GM08714 (cell line): Measurements from ENCODE around the gene DYNC1I1.

Experiments
- H3K4me3 ChIP-seq: fragments of 200-500 bp; sonication (Bioruptor generic); 2 replicates; pipeline ENCODE4 v1.5.1; 2014; ENCODE audit warnings: mild to moderate bottlenecking, low read length, inconsistent platforms
- ZNF274 ChIP-seq: IDR thresholded peaks from 2 replicates; pipeline ENCODE4 v1.6.1; 2012; ENCODE audit warnings: mild to moderate bottlenecking, low read depth, low read length

DYNC1I1 gene

DNA sequence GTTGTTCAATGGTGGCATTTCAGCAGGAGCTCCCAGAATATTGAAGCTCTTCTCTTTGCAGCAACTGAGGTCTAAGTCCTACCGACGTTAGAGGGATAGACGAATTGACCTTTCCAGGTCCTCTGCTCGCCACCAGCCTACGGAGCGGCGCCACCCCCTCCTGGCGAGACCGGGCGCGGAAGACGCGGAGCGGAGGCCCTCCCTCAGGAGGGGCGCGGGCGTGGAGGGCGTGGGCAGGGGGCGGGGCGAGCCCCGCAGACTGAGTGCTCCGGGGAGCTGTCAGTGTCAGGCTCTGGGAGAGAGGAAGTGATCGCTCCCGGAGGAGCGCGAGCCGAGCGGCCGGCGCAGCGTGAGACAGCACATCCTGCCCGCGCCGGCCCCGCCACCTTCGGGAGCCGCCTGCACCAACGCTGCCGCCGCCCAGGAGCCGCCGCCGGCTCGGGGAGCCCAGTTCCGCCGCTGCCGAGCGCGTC, at the start of gene DYNC1I1:
TSS of gene DYNC1I1 (plus strand) at position 257 of the 473 bp plus-strand sequence. CDS start 32,176 bp downstream, outside the sequence.
- TF ChIP-seq ZNF274 = no peak

DNA sequence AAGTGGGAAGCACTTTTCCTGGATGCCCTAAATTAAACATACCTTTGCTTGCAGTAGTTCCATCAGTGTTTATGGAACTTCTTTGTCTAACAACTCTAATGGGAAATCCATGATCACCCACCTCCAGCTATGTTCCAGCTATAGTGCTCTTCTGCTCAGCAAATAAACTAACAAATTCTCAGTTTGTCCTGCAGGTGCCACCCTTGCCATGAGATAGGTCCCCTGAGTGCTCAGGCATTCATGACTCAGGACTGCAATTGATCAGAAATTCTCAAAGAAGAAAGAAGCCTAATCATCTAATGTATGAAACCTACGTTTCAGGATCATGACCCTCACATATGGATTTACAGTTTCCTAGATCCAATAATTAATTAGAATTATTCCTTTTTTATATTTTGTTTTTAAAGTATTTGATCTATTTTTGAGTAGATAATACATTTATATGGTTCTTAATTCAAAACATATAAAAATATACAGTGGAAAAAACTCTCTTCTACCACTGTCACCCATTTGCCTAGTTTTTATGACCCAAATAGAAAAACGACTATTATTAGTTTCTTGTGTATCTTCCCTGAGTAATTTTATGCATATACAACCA, 48.7 kb upstream of the DYNC1I1 start:
- no peak overlapping the region for H3K4me3 ChIP-seq
- no peak for TF ChIP-seq ZNF274

More for the DNA sequence above, at the start of gene DYNC1I1:
- peak within 1 kb of the TSS; percentile 15; the same call in 1 of the 2 replicates for H3K4me3 ChIP-seq

DNA sequence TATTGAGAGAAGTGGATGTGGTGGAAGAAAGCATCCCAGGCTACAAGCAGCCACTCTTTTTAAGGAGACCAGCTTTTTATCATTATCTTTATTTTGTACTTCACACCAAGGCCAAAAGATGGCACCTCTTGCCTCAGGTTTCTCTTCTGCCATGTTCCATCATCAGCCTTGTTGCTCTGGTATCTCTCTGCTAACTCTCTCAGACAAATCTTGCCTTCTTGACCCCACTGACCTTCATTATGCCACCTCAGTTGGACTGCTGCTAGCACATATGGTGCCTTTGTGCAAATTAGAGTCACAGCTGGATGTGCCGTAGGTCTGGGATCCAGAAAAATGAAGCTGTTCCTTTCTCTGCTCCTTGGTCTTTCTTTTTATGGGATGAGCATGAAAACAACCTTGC, 47.1 kb upstream of the DYNC1I1 start:
- no peak for TF ChIP-seq ZNF274
- H3K4me3 ChIP-seq = no peak overlapping the region

DNA sequence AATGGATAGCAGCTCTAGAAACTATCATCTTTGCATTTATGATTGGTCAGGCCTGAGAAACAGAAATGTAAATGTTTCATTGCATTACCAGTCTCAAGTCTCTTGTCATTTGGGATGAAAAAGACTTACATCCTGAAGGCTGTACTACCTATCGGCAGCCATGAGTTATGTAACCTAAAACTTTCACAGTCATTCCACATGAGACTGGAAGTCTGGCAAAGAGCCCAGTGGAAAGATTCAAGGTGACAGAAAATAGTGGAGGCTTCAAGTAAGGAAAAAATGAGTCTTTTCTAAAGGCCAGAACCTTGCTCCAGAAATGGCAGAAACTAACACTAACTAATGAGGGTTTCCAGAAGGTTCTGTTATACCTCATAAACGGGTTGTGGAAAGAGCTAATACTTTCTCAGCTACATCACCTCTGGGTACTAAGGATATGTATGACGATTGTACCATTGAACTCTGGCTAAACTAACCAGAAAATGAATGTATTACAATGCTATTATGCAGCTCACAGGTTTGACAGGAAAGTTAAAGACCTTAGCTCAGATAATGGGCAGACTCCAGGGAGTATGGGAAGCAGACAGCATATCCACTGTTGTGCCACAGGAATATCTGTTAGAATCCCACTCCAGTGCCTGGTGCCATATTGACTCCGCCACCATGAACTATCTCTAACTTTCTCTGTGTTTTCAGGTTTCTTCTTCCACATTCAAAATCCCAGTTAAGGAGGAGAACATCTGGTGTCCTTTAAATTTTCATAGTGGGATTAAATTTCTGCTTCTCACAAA, 41.7 kb upstream of the DYNC1I1 start:
- TF ChIP-seq ZNF274 = no peak
- H3K4me3 ChIP-seq = no peak overlapping the region

DNA sequence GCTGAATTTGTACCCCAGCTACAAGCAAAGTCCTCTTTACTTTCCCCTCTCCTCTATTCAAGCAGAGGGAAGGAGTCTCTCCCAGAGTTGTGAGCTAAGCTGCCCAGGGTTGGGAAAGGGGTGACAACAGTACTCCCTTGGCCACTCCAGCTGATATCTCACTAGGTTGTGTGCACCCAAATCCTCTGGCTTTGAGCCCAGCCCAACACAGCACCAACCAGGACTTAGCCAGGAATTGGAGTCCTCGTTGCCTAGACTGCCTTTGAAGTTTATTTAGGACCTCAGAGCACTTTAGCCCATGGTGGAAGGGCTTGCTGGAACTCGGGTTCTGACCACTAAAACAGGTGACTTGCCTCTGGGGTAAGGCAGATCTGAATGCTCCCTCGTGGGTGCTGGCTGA, 35.7 kb upstream of the DYNC1I1 start:
- TF ChIP-seq ZNF274 = no peak
- H3K4me3 ChIP-seq = no peak overlapping the region

DNA sequence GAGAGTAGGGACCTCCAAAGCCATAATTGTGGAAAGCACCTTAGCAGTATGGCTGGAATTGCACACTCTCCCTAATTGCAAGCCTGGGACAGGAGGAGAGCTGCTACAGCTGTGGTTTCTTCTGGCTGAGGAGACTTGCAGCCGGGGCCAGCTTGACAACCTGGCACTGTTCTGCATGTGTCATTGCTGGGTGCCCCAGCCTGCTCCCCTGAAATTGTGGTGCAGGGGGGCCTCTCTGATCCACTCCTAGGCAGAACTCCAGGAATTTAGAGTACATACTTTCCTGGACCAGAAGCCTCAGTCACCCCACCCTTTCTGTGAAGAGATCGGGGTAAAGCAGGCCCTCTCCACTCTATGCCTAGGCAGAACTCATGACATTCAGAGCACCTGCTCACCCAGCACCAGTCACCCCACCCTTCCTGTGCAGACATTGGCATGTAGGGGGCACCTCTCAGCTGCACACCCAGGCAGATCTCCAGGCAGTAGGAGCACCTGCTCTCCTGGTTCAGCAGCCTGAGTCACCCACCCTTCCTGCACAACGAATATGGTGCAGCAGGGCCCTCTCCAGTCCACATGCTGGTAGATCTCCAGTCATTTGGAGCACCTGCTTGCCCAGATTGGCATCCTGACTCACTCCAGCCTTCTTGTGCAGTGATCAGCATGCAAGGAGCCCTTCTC, 34.4 kb upstream of the DYNC1I1 start:
- no peak for TF ChIP-seq ZNF274
- no peak overlapping the region for H3K4me3 ChIP-seq

DNA sequence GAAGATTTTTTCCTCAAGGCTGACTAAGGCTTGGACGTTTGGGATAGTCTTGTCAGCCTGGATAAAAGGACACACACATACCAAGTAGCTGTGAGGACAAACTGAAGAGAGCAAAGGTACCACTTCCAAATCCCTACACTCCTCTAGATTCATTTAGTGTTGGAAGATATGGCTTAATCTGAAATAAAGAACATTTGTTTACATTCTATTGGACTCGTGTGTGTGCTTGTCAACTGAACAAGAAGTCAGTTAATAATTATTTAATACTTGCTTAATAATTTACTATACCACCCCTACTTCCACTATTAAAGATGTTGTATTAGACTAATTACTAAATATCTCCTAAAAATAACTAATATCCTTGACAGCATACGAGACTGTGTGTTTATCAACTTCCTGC, 23.3 kb upstream of the DYNC1I1 start:
- no peak overlapping the region for H3K4me3 ChIP-seq
- TF ChIP-seq ZNF274 = no peak

DNA sequence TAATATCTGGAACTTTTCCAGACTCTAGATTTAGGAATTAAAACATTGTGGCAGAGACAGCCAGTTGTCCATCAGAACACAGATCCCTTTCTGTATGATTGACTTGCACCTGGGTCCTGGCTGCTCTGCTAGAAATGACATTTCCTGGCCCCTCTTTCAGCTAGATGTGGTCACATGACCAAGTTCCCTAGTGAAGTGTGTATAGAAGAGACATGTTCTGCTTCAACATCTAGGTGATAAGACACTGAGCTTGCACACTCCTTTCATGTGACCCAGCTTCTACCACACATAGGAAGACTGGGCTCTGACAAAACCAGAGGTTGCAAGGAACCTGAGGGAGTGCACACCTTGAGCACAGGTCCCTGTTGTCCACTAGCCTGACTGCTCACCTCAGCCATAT, 22.8 kb upstream of the DYNC1I1 start:
- TF ChIP-seq ZNF274 = no peak
- no peak overlapping the region for H3K4me3 ChIP-seq

DNA sequence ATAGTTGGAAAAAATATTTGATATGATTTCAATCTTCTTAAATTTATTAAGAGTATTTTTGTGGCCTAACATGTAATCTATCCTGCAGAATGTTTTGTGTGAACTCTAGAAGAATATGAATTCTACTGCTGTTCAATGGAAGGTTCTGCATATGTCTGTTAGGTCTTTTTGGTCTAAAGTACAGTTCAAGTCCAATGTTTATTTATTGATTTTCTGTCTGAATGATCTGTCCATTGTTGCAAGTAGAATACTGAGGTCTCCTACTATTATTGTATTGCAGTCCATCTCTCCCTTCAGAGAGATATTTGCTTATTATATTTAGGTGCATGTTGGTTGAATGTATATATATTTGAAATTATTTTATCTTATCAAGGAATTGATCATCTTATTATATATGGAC, 18.9 kb upstream of the DYNC1I1 start:
- H3K4me3 ChIP-seq = no peak overlapping the region
- no peak for TF ChIP-seq ZNF274

DNA sequence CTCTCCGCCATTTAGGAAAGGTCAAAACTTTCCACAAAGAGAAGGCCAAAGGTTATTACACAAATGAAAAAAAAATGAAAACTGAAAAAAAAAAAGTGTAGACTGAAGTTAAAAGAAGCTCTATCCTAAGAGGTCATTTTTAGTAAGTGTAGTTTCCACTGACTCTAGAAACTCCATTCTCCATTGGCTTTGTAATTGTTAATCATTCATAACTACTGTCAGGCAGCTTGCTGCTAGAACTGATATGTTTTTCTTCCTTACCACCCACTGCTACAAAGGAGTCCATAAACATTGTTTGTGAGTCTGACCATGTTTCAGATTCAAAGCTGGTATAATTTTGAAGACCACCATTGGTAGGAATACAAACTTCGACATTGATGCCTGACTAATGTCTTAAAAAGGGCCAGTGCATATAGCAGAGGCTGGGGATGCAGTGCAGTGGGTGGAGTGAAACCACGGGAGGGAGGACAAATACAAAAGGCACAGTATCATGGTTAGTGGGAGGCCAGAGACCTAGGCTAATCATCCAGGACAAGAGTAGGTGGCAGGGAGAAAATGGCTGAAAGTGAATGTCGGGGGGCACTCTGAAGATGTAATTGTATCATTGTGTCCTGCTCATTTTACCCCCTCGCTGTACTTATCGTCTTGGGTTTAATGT, 16.9 kb upstream of the DYNC1I1 start:
- H3K4me3 ChIP-seq = no peak overlapping the region
- TF ChIP-seq ZNF274 = no peak

DNA sequence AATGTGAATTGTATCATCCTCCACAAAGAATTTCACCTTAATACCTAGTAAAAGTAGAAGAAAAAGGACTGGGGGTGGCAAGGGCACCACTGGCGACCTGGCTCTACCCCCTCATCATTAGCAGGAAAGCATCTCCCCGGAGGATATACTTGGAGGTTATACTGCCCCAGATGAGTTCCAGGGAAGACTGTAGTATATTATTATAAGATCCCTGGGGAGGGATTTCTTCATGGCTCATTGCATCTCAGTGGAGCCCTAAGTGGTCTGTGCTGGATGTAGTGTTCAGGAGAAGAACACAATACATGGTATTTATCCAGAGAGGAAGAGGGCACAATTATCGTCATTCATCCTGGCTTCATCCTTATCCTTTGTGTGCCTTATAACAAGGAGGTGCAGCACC, 14.2 kb upstream of the DYNC1I1 start:
- TF ChIP-seq ZNF274 = no peak
- H3K4me3 ChIP-seq = no peak overlapping the region

DNA sequence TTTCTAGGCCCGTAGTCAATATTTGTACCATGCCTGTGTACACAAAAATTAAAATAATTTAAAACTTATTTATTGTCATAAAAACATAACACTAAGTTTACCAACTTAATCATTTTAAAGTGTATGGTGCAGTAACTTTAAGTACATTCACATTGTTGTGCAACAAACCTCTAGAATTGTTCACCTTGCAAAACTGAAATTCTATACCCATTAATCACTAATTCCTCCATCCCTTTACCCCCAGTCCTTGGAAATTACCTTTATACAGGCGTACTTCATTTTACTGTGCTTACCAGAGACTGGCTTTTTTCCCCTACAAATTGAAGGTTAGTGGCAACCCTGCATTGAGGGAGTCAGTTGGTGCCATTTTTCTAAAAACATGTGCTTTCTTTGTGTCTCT, 6.3 kb upstream of the DYNC1I1 start:
- H3K4me3 ChIP-seq = no peak overlapping the region
- no peak for TF ChIP-seq ZNF274

DNA sequence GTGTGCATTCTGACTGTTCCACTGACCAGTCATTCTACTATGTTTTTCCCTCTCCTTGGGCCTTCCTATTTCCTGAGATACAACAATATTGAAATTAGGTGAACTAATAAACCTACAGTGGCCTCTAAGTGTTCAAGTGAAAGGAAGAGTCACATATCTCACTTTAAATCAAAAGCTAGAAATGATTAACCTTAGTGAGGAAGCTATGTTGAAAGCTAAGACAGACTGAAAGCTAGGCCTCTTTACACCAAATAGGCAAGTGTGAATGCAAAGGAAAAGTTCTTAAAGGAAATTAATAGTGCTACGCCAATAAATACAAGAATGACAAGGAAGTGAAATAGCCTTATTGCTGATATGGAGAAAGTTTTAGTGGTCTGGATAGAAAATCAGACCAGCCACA, 5.7 kb upstream of the DYNC1I1 start:
- H3K4me3 ChIP-seq = no peak overlapping the region
- TF ChIP-seq ZNF274 = no peak
